HG02970 (cell line): ENCODE measurements around the gene SIGLEC6.

ENCODE experiments used
- ATAC-seq: cut with Tn5 transposase; IDR thresholded peaks from one replicate; pipeline ENCODE4 v1.9.1; 2021; ENCODE audit warnings: mild to moderate bottlenecking, moderate library complexity, moderate number of reproducible peaks; ENCODE audit not compliant: unreplicated experiment, low FRiP score

SIGLEC6 gene

DNA sequence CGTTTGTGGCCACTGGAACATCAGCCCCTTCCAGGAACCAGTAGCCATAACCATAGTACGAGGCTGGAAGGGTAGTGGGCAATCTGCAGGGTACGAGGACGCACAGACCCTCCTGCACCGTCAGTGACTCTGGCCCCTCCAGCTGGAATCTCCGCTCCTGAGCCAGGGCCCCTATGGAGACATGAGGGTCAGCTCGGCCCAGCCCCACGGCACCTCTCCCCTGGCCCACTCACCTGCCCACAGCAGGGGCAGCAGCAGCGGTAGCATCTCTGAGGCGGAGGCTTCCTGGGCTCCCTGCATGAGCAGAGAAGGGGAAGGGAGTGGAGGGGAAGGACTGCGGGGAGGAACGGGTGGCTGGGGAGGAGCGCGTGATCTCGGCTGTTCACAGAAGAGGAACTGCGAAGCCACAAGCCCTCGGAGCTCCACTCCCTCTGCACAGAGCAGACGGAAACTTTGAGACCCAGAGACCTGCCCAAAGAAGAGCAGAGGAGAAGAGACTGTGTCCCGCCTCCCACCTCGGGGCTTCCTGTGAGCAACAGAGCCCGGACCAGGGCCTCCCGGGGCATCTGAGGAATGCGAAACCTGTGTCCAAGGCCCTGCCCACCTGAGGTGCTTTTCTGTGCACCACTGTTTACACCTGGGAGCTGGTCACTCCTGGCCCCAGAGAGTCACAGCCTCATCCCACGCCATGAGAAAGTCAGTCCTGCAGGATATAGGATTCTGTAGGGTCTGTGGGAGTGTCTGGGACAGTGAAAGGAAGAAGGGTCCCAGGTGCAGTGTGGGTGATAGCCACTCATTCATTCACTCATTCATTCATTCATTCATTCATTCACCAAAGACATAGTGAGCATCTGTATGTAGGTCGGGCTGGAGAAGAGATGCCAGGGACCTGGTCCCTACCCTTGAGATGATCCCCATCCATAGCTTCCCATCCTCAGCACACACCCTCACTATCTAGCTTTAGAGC, at the start of gene SIGLEC6:
Gene SIGLEC6, minus strand, starts transcription at position 322 of the 967 bp plus-strand sequence. Its CDS starts 22 bp downstream, at position 300.
- ATAC-seq = no peak

DNA sequence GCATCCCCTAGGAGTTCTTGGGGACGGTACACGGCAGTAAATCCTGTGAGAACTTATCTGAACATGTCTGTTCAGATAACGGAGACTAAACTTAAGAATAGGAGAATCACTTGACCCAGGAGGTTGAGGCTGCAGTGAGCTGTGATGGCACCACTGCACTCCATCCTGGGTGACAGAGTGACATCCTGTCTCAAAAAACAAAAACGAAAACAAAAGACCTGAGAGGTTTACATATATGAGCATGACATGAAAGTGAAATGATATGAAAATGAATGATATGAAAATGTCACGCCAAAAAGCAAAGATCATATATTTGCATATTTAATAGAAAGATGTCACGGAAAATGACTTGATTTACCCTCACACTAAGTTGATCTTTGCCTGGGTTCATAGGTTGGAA, 45.4 kb upstream of the SIGLEC6 start:
- no peak for ATAC-seq

DNA sequence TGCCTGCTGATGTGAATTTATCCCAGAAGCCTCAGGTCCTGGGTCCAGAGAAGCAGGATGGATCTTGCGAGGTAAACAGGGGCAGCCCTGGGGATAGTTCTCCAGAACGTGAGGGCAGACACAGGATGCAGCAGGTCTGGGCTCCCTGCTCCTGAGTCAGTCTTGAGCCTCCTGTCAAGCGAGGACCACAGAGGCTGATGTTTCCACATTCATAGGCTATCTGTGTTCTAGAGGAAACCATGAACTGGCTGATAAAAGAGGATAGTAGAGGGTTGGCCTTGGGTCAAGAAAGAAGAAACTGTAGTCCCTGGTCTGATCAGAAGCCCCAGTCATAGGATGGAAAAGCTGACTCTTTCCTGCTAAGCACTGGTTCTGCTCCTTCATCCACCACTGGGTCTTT, 41.9 kb upstream of the SIGLEC6 start:
- no peak for ATAC-seq

DNA sequence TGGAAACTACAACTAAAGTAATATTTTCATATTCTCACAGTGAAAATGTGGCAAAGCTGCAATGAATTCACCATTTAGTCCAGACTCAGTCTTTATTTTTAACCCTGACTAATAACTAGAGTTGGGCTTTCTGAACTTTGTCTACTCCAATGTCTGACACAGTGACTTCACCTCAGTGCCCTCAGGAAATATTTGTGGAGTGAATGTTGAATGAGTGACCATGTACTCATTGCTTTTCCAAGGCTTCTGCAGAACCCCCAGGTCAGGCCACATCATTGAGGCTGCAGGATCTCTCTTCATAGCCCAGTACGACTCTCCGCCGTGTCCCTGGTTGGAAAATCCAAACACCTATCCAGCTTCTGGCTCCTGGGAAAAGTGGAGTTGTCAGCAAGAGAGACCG, 41.4 kb upstream of the SIGLEC6 start:
- ATAC-seq = no peak

- no peak for ATAC-seq
Observed at GRCh38 chr19:51572410-51572809, 40.9 kb upstream of the SIGLEC6 start.

- no peak for ATAC-seq
Observed at GRCh38 chr19:51571599-51571998, 40.1 kb upstream of the SIGLEC6 start.

DNA sequence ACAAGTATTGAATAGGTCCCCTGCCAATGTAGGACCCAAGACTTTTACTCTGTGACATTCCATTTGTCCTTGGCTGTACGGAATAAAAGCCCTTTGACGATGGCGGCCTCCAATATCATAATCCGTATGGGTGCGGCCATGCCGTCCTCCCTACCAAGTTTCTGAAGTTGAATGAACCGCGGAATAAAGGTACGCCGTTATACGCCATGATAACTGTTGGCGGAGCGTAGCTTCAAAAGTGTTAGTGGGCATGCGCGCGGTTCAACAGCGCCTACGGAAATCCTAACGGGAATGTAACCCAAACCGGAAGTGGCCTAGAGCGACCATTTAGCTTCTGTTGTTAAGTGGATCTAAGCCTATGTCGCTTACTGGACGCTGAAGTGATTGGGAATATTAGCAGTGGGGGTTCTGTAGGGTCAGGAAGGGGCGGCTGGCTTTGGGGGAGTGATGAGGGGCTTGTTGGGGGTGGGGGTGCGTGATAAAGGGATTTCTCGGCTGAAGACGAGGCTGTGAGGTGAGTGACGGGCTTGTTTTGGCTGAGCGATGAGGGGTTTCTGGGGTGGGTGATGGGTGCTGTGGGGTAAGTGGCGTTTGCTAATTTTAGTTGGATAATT, 39.6 kb upstream of the SIGLEC6 start, which contains the start of gene ZNF175:
Gene ZNF175, plus strand, starts transcription at position 322 of the 614 bp plus-strand sequence. CDS start 2,047 bp downstream, outside the sequence.
- peak; percentile 83 for ATAC-seq

DNA sequence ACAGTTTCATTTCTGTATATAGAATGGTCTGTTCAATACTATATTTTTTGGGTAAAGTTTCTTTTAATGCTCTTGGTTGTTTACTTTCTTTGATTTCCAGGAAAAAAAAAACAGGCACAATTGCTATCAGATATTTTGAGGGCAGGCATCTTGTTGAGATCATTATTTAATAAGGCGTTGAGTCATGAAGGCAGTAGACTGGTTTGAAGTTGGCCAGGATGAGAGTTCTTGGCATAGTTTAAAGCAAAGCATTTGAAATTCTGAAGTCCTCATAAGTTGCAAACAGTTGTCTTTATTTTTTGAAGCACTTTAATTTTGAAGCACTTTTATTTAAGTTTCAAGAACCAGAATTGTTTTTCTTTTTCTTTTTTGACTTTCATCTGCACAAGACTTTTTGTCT, 37.0 kb upstream of the SIGLEC6 start:
- ATAC-seq = no peak

DNA sequence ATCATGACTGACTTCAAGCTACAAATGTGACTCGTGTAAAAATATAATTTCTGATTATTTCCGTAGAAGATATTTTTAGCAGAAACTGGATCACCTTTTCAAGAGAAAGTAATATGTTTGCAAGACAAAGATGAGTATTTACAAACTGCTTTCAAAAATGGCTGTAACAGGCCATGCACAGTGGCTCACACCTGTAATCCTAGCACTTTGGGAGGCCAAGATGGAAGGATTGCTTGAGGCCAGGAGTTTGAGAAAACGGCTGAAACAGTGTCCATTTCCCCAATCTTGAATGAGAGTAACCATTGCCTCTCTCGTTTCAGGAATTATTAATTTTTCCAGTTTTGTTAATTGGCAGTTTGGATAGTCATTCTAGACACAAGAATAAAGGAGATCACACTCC, 36.1 kb upstream of the SIGLEC6 start:
- no peak for ATAC-seq

DNA sequence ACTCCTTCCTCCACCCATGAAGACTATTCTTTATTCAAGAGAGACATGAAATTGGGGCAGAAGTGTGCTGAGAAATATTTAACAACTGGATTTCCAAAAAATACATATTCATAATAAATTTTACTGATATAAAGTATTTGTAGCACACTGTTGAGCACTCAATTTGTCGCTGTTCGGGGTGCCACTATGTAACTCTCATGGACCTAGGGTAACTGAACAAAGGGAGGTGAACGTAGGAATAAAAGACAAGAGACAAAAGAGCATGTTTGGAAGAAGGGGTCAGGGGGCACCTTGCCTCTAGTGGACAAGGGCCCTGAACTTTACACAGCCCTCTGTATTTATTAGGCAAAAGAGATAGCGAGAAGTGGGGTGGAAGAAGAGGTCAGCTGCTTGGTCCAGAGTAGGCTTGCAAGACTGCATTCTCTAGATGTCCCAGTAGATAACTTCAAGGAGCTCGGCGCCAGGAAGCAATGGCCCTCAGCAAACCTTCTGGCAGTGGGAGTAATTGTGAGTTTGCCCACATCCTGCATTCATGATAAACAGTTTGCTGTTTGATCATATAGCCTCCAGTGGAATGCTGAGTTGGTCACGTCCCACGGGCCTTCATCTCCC, 35.1 kb upstream of the SIGLEC6 start:
- no peak for ATAC-seq

- no peak for ATAC-seq
Observed at GRCh38 chr19:51565583-51565982, 34.1 kb upstream of the SIGLEC6 start.

DNA sequence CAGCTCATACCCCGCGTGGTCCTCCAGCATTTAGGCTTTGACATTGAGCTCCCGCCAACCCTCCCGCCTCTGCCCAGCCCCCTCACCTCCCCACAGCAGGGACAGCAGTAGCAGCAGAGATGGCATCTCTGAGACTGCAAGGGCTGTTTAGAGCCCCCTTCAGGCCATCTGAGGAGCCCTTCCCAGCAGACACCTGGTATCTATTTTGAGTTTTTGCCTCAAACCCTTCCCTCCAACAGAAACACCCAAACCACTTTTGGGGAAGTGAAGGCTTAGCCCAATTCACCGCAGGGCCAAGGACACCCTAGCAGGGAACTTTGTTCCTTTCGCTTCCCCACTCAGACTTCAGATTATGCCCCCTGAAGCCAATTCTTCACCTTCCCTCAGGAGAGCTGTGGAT, 33.3 kb upstream of the SIGLEC6 start:
- ATAC-seq = no peak

GRCh38 chr19:51560339-51560738, 28.9 kb upstream of the SIGLEC6 start:
- ATAC-seq = no peak

GRCh38 chr19:51559240-51559639, 27.8 kb upstream of the SIGLEC6 start:
- no peak for ATAC-seq

GRCh38 chr19:51552996-51553725, 21.7 kb upstream of the SIGLEC6 start:
- ATAC-seq = no peak

DNA sequence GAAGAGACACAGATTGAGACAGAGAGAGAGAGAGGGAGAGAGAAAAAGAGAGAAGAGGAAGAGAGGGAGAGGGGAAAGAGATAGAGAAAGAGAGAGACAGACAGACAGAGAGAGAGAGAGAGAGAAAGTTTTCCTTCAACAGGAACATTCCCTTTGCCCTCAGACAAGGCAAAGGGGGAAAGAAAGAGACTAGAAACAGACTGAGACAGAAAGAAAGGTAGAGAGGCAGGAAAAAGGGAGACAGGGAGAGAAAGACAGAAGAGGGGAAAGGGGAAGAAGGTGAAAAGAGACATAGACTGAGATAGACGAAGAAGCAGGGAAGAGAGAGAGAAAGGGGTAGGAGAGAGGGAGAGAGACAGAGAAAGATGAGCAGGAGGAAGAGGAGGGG, 21.1 kb upstream of the SIGLEC6 start:
- ATAC-seq = no peak

- no peak for ATAC-seq
Observed at GRCh38 chr19:51551673-51552432, 20.4 kb upstream of the SIGLEC6 start.

DNA sequence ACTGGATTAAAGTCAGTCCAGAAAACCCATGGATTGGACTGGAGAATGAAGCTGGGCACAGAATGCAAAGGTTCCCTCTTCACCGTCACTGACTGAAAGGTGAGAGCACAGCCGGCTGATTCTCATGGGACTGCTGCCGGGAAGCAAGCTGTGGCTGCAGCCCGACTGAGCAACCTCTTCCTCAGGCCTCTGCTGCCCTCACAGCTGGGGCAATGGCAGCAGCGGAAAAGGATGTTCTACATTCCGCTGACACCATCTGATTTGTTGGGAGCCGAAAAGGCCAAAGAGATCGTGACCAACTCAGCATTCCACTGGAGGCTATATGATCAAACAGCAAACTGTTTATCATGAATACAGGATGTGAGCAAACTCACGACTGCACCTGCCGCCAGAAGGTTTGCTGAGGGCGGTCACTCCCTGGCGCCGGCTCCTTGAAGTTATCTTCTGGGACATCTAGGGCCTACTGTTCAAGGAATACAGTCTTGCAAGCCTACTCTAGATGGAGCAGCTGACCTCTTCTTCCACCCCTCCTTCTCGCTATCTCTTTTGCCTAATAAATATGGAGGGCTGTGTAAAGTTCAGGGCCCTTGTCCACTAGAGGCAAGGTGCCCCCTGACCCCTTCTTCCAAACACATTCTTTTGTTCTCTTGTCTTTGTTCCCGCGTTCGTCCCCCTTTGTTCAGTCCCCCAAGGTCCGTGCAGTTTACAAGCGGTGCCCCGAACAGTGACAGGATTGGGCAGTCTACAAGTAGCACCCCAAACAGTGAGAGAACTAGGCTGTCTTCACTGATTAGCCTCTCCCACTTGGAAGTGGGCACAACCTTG, 19.6 kb upstream of the SIGLEC6 start:
- no peak for ATAC-seq
